Omental fat pad (tissue), 4 donors: ENCODE measurements around the gene DHRS13. TPM values are rescaled to one million over a fixed set of nuclear protein-coding genes. Genes with fewer than 3 reads are reported as not detected.

Experiments
- ATAC-seq: fragments of 150-250 bp; one replicate; pipeline ENCODE4 v1.9.1; 2016; ENCODE audit warnings: mild to moderate bottlenecking, moderate library complexity; ENCODE audit not compliant: low FRiP score
- DNase-seq: peaks from one replicate; pipeline ENCODE4 v3.0.0-alpha.2; 2019; ENCODE audit warnings: low spot score
- total RNA-seq, 4 donors: library from RNA; depleted of rRNA; stranded (reverse); fragments of >200 nt; gene quantifications; one replicate each; pipeline ENCODE4 v1.1.0, GENCODE V29; 2016
- TF ChIP-seq, protein P1 (sequence below), 3 donors: fragments of 450-650 bp; IDR thresholded peaks; one replicate each; pipeline ENCODE4 v1.5.1; 2016 to 2017; ENCODE audit warnings: antibody characterized with exemption in 3 of 3, mild to moderate bottlenecking in 3 of 3, moderate library complexity in 2 of 3

DHRS13 gene
- total RNA-seq, 4 donors from 2014 or later, result 5.0 to 11.3 (median 6.3) TPM

DNA sequence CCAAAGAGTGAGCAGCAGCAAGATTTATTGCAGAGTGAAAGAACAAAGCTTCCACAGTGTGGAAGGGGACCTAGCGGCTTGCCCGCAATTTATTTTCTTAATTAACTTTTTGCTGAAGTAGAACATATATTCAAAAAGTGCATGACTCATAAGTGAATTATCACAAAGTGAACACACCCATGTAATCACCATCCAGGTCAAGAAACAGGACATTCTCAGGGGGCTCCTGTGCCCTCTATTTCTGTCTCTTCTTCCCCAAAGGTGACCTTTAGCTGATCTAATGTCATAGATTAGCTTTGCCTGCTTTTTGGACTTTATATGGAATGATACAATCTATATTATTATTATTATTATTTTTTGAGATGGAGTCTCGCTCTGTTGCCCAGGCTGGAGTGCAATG, 28.1 kb downstream of the DHRS13 start:
- TF ChIP-seq, protein P1, sequence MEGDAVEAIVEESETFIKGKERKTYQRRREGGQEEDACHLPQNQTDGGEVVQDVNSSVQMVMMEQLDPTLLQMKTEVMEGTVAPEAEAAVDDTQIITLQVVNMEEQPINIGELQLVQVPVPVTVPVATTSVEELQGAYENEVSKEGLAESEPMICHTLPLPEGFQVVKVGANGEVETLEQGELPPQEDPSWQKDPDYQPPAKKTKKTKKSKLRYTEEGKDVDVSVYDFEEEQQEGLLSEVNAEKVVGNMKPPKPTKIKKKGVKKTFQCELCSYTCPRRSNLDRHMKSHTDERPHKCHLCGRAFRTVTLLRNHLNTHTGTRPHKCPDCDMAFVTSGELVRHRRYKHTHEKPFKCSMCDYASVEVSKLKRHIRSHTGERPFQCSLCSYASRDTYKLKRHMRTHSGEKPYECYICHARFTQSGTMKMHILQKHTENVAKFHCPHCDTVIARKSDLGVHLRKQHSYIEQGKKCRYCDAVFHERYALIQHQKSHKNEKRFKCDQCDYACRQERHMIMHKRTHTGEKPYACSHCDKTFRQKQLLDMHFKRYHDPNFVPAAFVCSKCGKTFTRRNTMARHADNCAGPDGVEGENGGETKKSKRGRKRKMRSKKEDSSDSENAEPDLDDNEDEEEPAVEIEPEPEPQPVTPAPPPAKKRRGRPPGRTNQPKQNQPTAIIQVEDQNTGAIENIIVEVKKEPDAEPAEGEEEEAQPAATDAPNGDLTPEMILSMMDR (IDR thresholded peaks at IDR 0.05), result no peak
- ATAC-seq, result no peak
- no peak for DNase-seq

GRCh38 chr17:28873839-28874238, 29.0 kb downstream of the DHRS13 start:
- TF ChIP-seq, protein P1 (IDR thresholded peaks at IDR 0.05), result no peak
- no peak for ATAC-seq

GRCh38 chr17:28871056-28871579, 31.8 kb downstream of the DHRS13 start:
- ATAC-seq (no peak), DNase-seq (no peak)
- TF ChIP-seq, protein P1 (IDR thresholded peaks at IDR 0.05), result no peak

More at GRCh38 chr17:28873839-28874238, 29.0 kb downstream of the DHRS13 start:
- DNase-seq, result no peak

- ATAC-seq (no peak), DNase-seq (no peak)
- TF ChIP-seq, protein P1 (IDR thresholded peaks at IDR 0.05), result no peak
Observed at GRCh38 chr17:28867276-28867675, 35.6 kb downstream of the DHRS13 start.

GRCh38 chr17:28865946-28866752, 36.7 kb downstream of the DHRS13 start:
- DNase-seq (no peak), ATAC-seq (no peak)
- TF ChIP-seq, protein P1 (IDR thresholded peaks at IDR 0.05), result no peak

GRCh38 chr17:28864991-28865849, 37.7 kb downstream of the DHRS13 start:
- no peak for DNase-seq
- ATAC-seq, result no peak
- TF ChIP-seq, protein P1 (IDR thresholded peaks at IDR 0.05), result no peak
